ENCODE measurements around the gene BLM. TPM values are rescaled to one million over a fixed set of nuclear protein-coding genes. Genes with fewer than 3 reads are reported as not detected.

The BLM gene
- total and polyA plus RNA-seq, 2 of the 4 experiments (the other 2 are of a cell fraction), result 2.5 to 6.5 TPM

DNA sequence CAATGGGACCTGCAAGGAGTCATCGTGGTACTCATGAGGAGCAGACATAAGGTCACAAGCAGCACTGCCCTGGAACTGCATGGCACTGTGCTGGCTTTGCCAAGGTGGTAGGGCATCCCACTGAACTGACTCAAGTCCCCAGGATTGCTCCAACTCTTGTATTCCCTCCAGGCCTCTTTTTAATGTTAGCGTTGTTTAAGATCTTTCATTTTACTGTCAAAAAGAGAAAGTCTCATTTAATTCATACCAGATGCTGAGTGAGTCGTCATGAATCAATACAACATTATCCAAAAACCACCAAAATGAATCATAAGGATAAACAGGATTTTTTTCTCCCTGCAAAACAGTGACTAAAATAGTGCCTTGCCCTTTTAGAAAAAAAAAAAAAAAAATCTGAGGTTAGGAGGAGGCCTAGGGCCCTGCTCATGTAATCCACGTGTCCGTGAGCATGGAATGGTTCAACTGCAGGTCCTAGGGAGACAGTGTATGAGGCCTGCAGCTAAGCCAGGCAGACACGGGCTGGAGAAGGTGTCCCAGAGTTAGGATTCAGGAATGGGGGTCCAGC is 36.7 kb upstream of the BLM start (continued):
- no peak for TF ChIP-seq RCOR1 (IDR thresholded peaks at IDR 0.05; ENCODE audit: insufficient replicate concordance, low read length)

DNA sequence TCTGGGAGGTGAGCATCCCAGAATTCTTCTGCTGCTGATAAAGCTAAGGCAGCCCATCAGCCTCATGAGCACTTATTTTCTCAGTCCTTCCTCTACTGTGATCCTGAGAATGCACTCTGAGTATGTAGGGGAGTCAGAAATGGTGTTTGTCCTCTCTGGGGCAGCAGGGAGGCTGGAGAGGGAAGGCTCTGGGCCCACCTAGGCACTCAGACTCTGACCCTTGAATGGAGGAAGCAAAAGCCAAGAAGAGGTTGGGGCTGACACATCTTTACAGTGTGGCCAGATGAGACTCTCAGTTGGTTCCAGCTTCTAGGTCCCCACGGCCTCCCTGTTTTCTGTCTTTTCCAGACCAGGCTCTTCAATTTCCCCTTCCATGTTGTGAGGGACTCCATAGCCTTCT is 36.1 kb upstream of the BLM start:
- Histone ChIP-seq H2AK5ac (ENCODE audit: low read depth, low read length) (peak overlapping the region; percentile 94), H3K9me3 (ENCODE audit: control insufficient read depth, insufficient read depth, low read length) (no peaks in the 10 kb centered on the region), H3K27ac (ENCODE audit: insufficient read depth, low read length) (peak overlapping the region; percentile 67), H2AK9ac (replicated peaks; ENCODE audit: low read depth, low read length, poor library complexity) (peak overlapping the region; percentile 95), H3K36me3 (ENCODE audit: control insufficient read depth, insufficient read depth, low read length) (no peaks in the 10 kb centered on the region), H4K91ac (ENCODE audit: insufficient read depth, low read depth, low read length) (peak overlapping the region; percentile 87), H3K18ac (ENCODE audit: low read depth, low read length) (peak overlapping the region; percentile 64), H4K20me1 (ENCODE audit: insufficient read depth, low read length) (peaks cover 5% of the 10 kb centered on the region), H3K9ac (ENCODE audit: low read depth, low read length) (0 out of 2 replicates have a peak overlapping the region, but pooled peaks have one; percentile 1), H3K4me1 (ENCODE audit: control insufficient read depth, insufficient read depth, low read length) (peaks cover 20% of the 10 kb centered on the region), H3K56ac (ENCODE audit: extremely low read depth, insufficient read depth, low read length) (peak overlapping the region; percentile 39; the same call in 1 of the 2 replicates), H3K27me3 (ENCODE audit: control insufficient read depth, insufficient read depth, low read length) (no peaks in the 10 kb centered on the region), H2AFZ (replicated peaks; ENCODE audit: low read length, poor library complexity) (peak overlapping the region; percentile 79), H3K4ac (ENCODE audit: low read depth, low read length) (peak overlapping the region; percentile 94), H2BK5ac (ENCODE audit: low read depth, low read length, poor library complexity, severe bottlenecking) (peak overlapping the region; percentile 90), H3K79me1 (ENCODE audit: low read depth in 1 of 2, low read length in 2 of 2) (no peaks in the 10 kb centered on the region), H4K5ac (ENCODE audit: low read depth, low read length) (peak overlapping the region; percentile 46), H2BK20ac (ENCODE audit: low read depth, low read length) (peak overlapping the region; percentile 92), H4K8ac (ENCODE audit: low read depth in 2 of 2, low read length in 2 of 2) (peak overlapping the region; percentile 71 to 92), H2BK15ac (ENCODE audit: low read depth, low read length) (peak overlapping the region; percentile 90; the same call in 2 of the 3 replicates), H3K4me3 (ENCODE audit: insufficient read depth, low read depth, low read length) (no peak overlapping the region), H3K9me1 (ENCODE audit: insufficient read depth, low read length) (peaks cover 18% of the 10 kb centered on the region), H3K4me2 (ENCODE audit: low read depth, low read length) (no peak overlapping the region), H3K23ac (ENCODE audit: low read depth, low read length) (peak overlapping the region; percentile 74), H3K14ac (replicated peaks; ENCODE audit: low read depth, low read length) (peak overlapping the region; percentile 88), H2BK120ac (ENCODE audit: low read depth, low read length) (peak overlapping the region; percentile 85)
- peak; percentile 28 for ATAC-seq (ENCODE audit: low read depth)
- POLR2A ChIA-PET (ENCODE audit: unreplicated experiment), result no interaction called here
- dilution Hi-C loops (cut with HindIII; ENCODE audit: low sequenced_read_pairs, unreplicated experiment) (no loop called here), intact Hi-C loops (cut with micrococcal nuclease) (no loop called here), in situ Hi-C loops (cut with MboI; ENCODE audit: low sequenced_read_pairs) (no loop called here)
- TF ChIP-seq, protein P1, sequence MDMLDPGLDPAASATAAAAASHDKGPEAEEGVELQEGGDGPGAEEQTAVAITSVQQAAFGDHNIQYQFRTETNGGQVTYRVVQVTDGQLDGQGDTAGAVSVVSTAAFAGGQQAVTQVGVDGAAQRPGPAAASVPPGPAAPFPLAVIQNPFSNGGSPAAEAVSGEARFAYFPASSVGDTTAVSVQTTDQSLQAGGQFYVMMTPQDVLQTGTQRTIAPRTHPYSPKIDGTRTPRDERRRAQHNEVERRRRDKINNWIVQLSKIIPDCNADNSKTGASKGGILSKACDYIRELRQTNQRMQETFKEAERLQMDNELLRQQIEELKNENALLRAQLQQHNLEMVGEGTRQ (IDR thresholded peaks at IDR 0.05; ENCODE audit: low read depth, low read length), result no peak
- TF ChIP-seq RFX5 (IDR thresholded peaks at IDR 0.05; ENCODE audit: low read depth, low read length), result no peak
- TF ChIP-seq MAZ (IDR thresholded peaks at IDR 0.05; ENCODE audit: borderline replicate concordance, low read depth, low read length), result no peak
- TF ChIP-seq MAFK (IDR thresholded peaks at IDR 0.05; ENCODE audit: low read depth, low read length), result no peak
- CTCF ChIA-PET, result interaction anchor here (0.5 to 0.6 kb wide), 2 partner anchors 21 to 27 kb away, joined by 3 read pairs; no protein-coding TSS in a partner anchor
- DNase-seq, result no peak
- no TSS peak for BruUV-seq (replicated peaks)
- WGBS, 2 experiments (ENCODE audit: extremely low coverage in 2 of 2, insufficient read length in 1 of 2), result no CpG with 5 or more reads among the region's 1 CpG
